ENCODE results near the gene PRG3. TPM values are rescaled to one million over a fixed set of nuclear protein-coding genes. Genes with fewer than 3 reads are reported as not detected.

The PRG3 gene
- total RNA-seq, 2 donors from 2014 or later = not detected

- ATAC-seq = no peak
- no peak overlapping the region for H3K27ac Mint-ChIP-seq
Measured at GRCh38 chr11:57356268-57356667, 24.7 kb downstream of the PRG3 start.

GRCh38 chr11:57354699-57355098 is 26.3 kb downstream of the PRG3 start:
- H3K4me1 Mint-ChIP-seq (ENCODE audit: low read depth in 2 of 2) = peaks cover 6 to 8% of the 10 kb centered on the region in 2 donors
- peak in 1 of 2 donors; percentile 52 for ATAC-seq
- peaks cover 4% of the 10 kb centered on the region for H3K36me3 Mint-ChIP-seq
- peaks cover 3 to 8% of the 10 kb centered on the region in 2 donors for H3K27me3 Mint-ChIP-seq
- DNase-seq (ENCODE audit: low spot score) = no peak
- no peak overlapping the region for H3K27ac Mint-ChIP-seq
- no peaks in the 10 kb centered on the region for H3K9me3 Mint-ChIP-seq
- H3K4me3 Mint-ChIP-seq = no peak overlapping the region

More at GRCh38 chr11:57356268-57356667, 24.7 kb downstream of the PRG3 start:
- Mint-ChIP-seq H3K4me1 (ENCODE audit: low read depth in 2 of 2) (peaks cover 6 to 8% of the 10 kb centered on the region in 2 donors), H3K9me3 (no peaks in the 10 kb centered on the region), H3K27me3 (peaks cover 4 to 8% of the 10 kb centered on the region in 2 donors), H3K4me3 (no peak overlapping the region), H3K36me3 (peaks cover 3% of the 10 kb centered on the region)
- DNase-seq (ENCODE audit: low spot score) = no peak

GRCh38 chr11:57353852-57354251 is 27.1 kb downstream of the PRG3 start:
- no peak overlapping the region for H3K27ac Mint-ChIP-seq
- H3K27me3 Mint-ChIP-seq = peaks cover 3 to 8% of the 10 kb centered on the region in 2 donors
- no peak overlapping the region for H3K4me3 Mint-ChIP-seq
- no peak for ATAC-seq
- no peaks in the 10 kb centered on the region for H3K9me3 Mint-ChIP-seq
- H3K4me1 Mint-ChIP-seq (ENCODE audit: low read depth in 2 of 2) = peaks cover 6 to 8% of the 10 kb centered on the region in 2 donors
- DNase-seq (ENCODE audit: low spot score) = no peak
- peaks cover 4% of the 10 kb centered on the region for H3K36me3 Mint-ChIP-seq

GRCh38 chr11:57353446-57353845 is 27.5 kb downstream of the PRG3 start:
- ATAC-seq (no peak), DNase-seq (ENCODE audit: low spot score) (no peak)
- H3K4me1 Mint-ChIP-seq (ENCODE audit: low read depth in 2 of 2) = peaks cover 6 to 8% of the 10 kb centered on the region in 2 donors
- no peak overlapping the region for H3K4me3 Mint-ChIP-seq
- peaks cover 3 to 8% of the 10 kb centered on the region in 2 donors for H3K27me3 Mint-ChIP-seq
- H3K27ac Mint-ChIP-seq = no peak overlapping the region
- H3K9me3 Mint-ChIP-seq = no peaks in the 10 kb centered on the region
- peaks cover 4% of the 10 kb centered on the region for H3K36me3 Mint-ChIP-seq

GRCh38 chr11:57353036-57353435 is 27.9 kb downstream of the PRG3 start:
- Mint-ChIP-seq H3K4me3 (no peak overlapping the region), H3K4me1 (ENCODE audit: low read depth in 2 of 2) (peaks cover 6 to 8% of the 10 kb centered on the region in 2 donors), H3K27ac (no peak overlapping the region), H3K36me3 (peaks cover 4% of the 10 kb centered on the region), H3K9me3 (no peaks in the 10 kb centered on the region), H3K27me3 (peaks cover 3 to 8% of the 10 kb centered on the region in 2 donors)
- ATAC-seq (no peak), DNase-seq (ENCODE audit: low spot score) (no peak)

GRCh38 chr11:57349491-57350274 is 31.3 kb downstream of the PRG3 start:
- peak; percentile 60 to 70 for ATAC-seq
- Mint-ChIP-seq H3K36me3 (peaks cover 4% of the 10 kb centered on the region), H3K9me3 (no peaks in the 10 kb centered on the region), H3K27ac (no peak overlapping the region), H3K4me1 (ENCODE audit: low read depth in 2 of 2) (peaks cover 5 to 10% of the 10 kb centered on the region in 2 donors), H3K27me3 (peaks cover 3 to 6% of the 10 kb centered on the region in 2 donors), H3K4me3 (no peak overlapping the region)
- DNase-seq (ENCODE audit: low spot score) = peak; percentile 79

GRCh38 chr11:57348636-57349313 is 32.2 kb downstream of the PRG3 start:
- H3K9me3 Mint-ChIP-seq = no peaks in the 10 kb centered on the region
- peaks cover 4% of the 10 kb centered on the region for H3K36me3 Mint-ChIP-seq
- H3K4me3 Mint-ChIP-seq = no peak overlapping the region
- DNase-seq (ENCODE audit: low spot score) (no peak), ATAC-seq (no peak)
- peaks cover 0 to 7% of the 10 kb centered on the region in 2 donors for H3K4me1 Mint-ChIP-seq (ENCODE audit: low read depth in 2 of 2)
- no peak overlapping the region for H3K27ac Mint-ChIP-seq
- H3K27me3 Mint-ChIP-seq = peaks cover 0 to 3% of the 10 kb centered on the region in 2 donors

- H3K9me3 Mint-ChIP-seq = no peaks in the 10 kb centered on the region
- peaks cover 0 to under 1% of the 10 kb centered on the region in 2 donors for H3K27me3 Mint-ChIP-seq
- peaks cover 4% of the 10 kb centered on the region for H3K36me3 Mint-ChIP-seq
- no peak overlapping the region for H3K27ac Mint-ChIP-seq
- H3K4me1 Mint-ChIP-seq (ENCODE audit: low read depth in 2 of 2) = peaks cover 0 to 7% of the 10 kb centered on the region in 2 donors
- DNase-seq (ENCODE audit: low spot score) (no peak), ATAC-seq (no peak)
- H3K4me3 Mint-ChIP-seq = no peak overlapping the region
Measured at GRCh38 chr11:57348052-57348451, 32.9 kb downstream of the PRG3 start.

- peaks cover 4% of the 10 kb centered on the region for H3K36me3 Mint-ChIP-seq
- no peaks in the 10 kb centered on the region for H3K27me3 Mint-ChIP-seq
- DNase-seq (ENCODE audit: low spot score) (no peak), ATAC-seq (peak in 1 of 2 donors; percentile 7)
- no peak overlapping the region for H3K27ac Mint-ChIP-seq
- H3K9me3 Mint-ChIP-seq = no peaks in the 10 kb centered on the region
- H3K4me1 Mint-ChIP-seq (ENCODE audit: low read depth in 2 of 2) = peaks cover 0 to 7% of the 10 kb centered on the region in 2 donors
- no peak overlapping the region for H3K4me3 Mint-ChIP-seq
Measured at GRCh38 chr11:57347336-57347735, 33.6 kb downstream of the PRG3 start.

- H3K27me3 Mint-ChIP-seq = peaks cover 0 to under 1% of the 10 kb centered on the region in 2 donors
- H3K9me3 Mint-ChIP-seq = no peaks in the 10 kb centered on the region
- H3K27ac Mint-ChIP-seq = no peak overlapping the region
- no peak for DNase-seq (ENCODE audit: low spot score)
- peak; percentile 68 to 79 for ATAC-seq
- H3K4me1 Mint-ChIP-seq (ENCODE audit: low read depth in 2 of 2) = peaks cover 11 to 19% of the 10 kb centered on the region in 2 donors
- no peaks in the 10 kb centered on the region for H3K36me3 Mint-ChIP-seq
- H3K4me3 Mint-ChIP-seq = no peak overlapping the region
Measured at GRCh38 chr11:57345555-57346211, 35.3 kb downstream of the PRG3 start.

GRCh38 chr11:57344826-57345225 is 36.1 kb downstream of the PRG3 start:
- DNase-seq (ENCODE audit: low spot score) = no peak
- peaks cover 15 to 22% of the 10 kb centered on the region in 2 donors for H3K4me1 Mint-ChIP-seq (ENCODE audit: low read depth in 2 of 2)
- ATAC-seq = no peak
- H3K27ac Mint-ChIP-seq = no peak overlapping the region
- H3K9me3 Mint-ChIP-seq = no peaks in the 10 kb centered on the region
- no peak overlapping the region for H3K4me3 Mint-ChIP-seq
- peaks cover 3 to 5% of the 10 kb centered on the region in 2 donors for H3K27me3 Mint-ChIP-seq
- no peaks in the 10 kb centered on the region for H3K36me3 Mint-ChIP-seq

- H3K4me1 Mint-ChIP-seq (ENCODE audit: low read depth in 2 of 2) = peaks cover 15 to 22% of the 10 kb centered on the region in 2 donors
Measured at GRCh38 chr11:57343825-57344224, 37.1 kb downstream of the PRG3 start.

GRCh38 chr11:57342702-57343101 is 38.2 kb downstream of the PRG3 start:
- ATAC-seq = no peak
- H3K27me3 Mint-ChIP-seq = peaks cover 3 to 5% of the 10 kb centered on the region in 2 donors
- no peak for DNase-seq (ENCODE audit: low spot score)
- peaks cover 15 to 22% of the 10 kb centered on the region in 2 donors for H3K4me1 Mint-ChIP-seq (ENCODE audit: low read depth in 2 of 2)
- no peak overlapping the region for H3K27ac Mint-ChIP-seq
- H3K9me3 Mint-ChIP-seq = no peaks in the 10 kb centered on the region
- H3K4me3 Mint-ChIP-seq = no peak overlapping the region
- no peaks in the 10 kb centered on the region for H3K36me3 Mint-ChIP-seq

More at GRCh38 chr11:57343825-57344224, 37.1 kb downstream of the PRG3 start:
- no peak for DNase-seq (ENCODE audit: low spot score)
- ATAC-seq = no peak
- H3K4me3 Mint-ChIP-seq = no peak overlapping the region
- peaks cover 3 to 5% of the 10 kb centered on the region in 2 donors for H3K27me3 Mint-ChIP-seq
- no peaks in the 10 kb centered on the region for H3K9me3 Mint-ChIP-seq
- no peak overlapping the region for H3K27ac Mint-ChIP-seq
- no peaks in the 10 kb centered on the region for H3K36me3 Mint-ChIP-seq
